Mesodermal cell (in vitro differentiated cells): Measurements from ENCODE around the gene INHA.

ENCODE experiments used
- H3K27ac ChIP-seq: 2 replicates; pipeline ENCODE4 v1.7.0; 2013; ENCODE audit warnings: mild to moderate bottlenecking, low read depth, low read length, moderate library complexity; ENCODE audit not compliant: severe bottlenecking
- H3K36me3 ChIP-seq: 2 replicates; pipeline ENCODE4 v1.7.1; 2013; ENCODE audit warnings: mild to moderate bottlenecking, low read length, moderate library complexity; ENCODE audit not compliant: control insufficient read depth, insufficient read depth
- H3K4me1 ChIP-seq: one replicate; pipeline ENCODE4 v1.7.1; 2013; ENCODE audit warnings: mild to moderate bottlenecking, low read length; ENCODE audit not compliant: insufficient read depth, control insufficient read depth, poor library complexity, severe bottlenecking
- H3K4me3 ChIP-seq: 2 replicates; pipeline ENCODE4 v1.7.0; 2013; ENCODE audit warnings: low read length, control low read depth, mild to moderate bottlenecking; ENCODE audit not compliant: insufficient read depth, poor library complexity, severe bottlenecking; ENCODE audit errors: extremely low read depth
- H3K9me3 ChIP-seq: 2 replicates; pipeline ENCODE4 v1.7.1; 2013; ENCODE audit warnings: mild to moderate bottlenecking, low read length, moderate library complexity; ENCODE audit not compliant: control insufficient read depth
- WGBS, 2 experiments: methylation state at CpG; one replicate each; pipeline ENCODE4 v1.1.5; 2013; ENCODE audit warnings: missing lambda C conversion rate in 2 of 2; ENCODE audit not compliant: insufficient coverage in 2 of 2; 5-methylcytosine and 5-hydroxymethylcytosine counted together

Gene INHA

GRCh38 chr2:219552382-219553167, 19.5 kb upstream of the INHA start:
- H3K36me3 ChIP-seq, result no peaks in the 10 kb centered on the region
- H3K27ac ChIP-seq, result peak overlapping the region; percentile 41
- H3K4me1 ChIP-seq, result no peaks in the 10 kb centered on the region
- WGBS, 2 experiments, result 2 to 3% methylated on average over 85 to 94 of the region's 99 CpGs
- H3K4me3 ChIP-seq, result peak overlapping the region; percentile 61
- no peaks in the 10 kb centered on the region for H3K9me3 ChIP-seq

DNA sequence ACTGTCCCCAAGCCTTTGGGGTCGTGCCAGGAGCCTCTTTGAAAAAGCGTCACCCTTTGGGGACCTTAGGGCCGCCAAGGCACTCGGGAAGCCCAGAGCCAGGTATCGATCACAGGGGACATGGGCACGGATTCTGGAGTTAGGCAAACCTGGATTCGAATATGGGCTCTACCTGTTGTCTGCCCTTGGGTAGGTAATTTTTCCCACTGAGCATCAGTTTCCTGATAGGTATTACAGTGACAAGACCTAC, 19.0 kb upstream of the INHA start:
- H3K9me3 ChIP-seq, result no peaks in the 10 kb centered on the region
- H3K4me1 ChIP-seq, result no peaks in the 10 kb centered on the region
- H3K36me3 ChIP-seq, result no peaks in the 10 kb centered on the region
- no peak overlapping the region for H3K27ac ChIP-seq
- WGBS, 2 experiments, result 56 to 57% methylated on average over 7 of the region's 7 CpGs
- H3K4me3 ChIP-seq, result peak overlapping the region; percentile 61

- Histone ChIP-seq H3K4me3 (no peak overlapping the region), H3K4me1 (no peaks in the 10 kb centered on the region), H3K9me3 (no peaks in the 10 kb centered on the region), H3K36me3 (no peaks in the 10 kb centered on the region), H3K27ac (no peak overlapping the region)
- WGBS, 2 experiments, result 79 to 89% methylated on average over 12 of the region's 12 CpGs
Measured at GRCh38 chr2:219553463-219553963, 18.6 kb upstream of the INHA start.

DNA sequence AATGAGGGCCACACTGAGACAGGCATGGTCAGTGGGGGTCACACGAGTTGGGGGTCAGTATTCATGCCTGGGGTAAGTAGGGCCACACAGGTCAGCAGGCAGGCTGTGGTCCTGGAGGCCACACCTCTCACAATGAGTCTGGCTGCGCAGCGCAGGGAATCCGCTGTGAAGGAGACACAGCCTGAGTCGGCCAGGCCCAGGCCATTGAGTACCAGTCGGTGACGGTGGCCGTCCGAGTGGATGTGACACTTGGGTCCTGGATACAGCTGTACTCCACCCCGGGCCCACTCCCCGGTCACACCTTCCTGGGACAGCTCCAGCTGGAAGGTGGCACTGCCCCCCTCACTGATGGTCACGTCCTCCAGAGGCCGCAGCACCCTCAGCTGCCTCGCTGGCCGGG, 17.8 kb upstream of the INHA start:
- Histone ChIP-seq H3K9me3 (no peaks in the 10 kb centered on the region), H3K36me3 (peaks cover 2% of the 10 kb centered on the region), H3K4me1 (no peaks in the 10 kb centered on the region), H3K27ac (no peak overlapping the region), H3K4me3 (no peak overlapping the region)
- WGBS, 2 experiments, result 94 to 97% methylated on average over 11 of the region's 15 CpGs

DNA sequence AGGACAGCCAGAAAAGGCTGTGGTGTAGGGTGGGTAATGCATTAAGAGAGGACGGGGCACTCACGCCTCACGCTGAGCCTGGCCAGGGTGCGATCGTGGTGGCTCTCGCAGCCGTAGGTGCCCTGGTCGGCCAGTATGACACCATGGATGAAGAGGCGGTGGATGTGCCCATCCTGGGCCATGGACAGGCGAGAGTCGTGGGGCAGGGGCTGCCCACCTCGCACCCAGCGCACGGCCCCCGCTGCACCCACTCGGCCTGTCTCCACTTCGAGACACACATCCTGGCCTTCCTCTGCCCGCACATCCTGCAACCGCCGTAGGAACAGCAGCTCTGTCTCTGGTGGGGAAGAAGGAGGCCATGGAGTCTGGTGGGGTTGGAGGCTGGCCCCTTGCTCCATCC, 16.2 kb upstream of the INHA start:
- Histone ChIP-seq H3K9me3 (no peaks in the 10 kb centered on the region), H3K4me3 (no peak overlapping the region), H3K4me1 (peaks cover 8% of the 10 kb centered on the region), H3K36me3 (peaks cover 2% of the 10 kb centered on the region), H3K27ac (no peak overlapping the region)
- 91 to 95% methylated on average over 15 to 17 of the region's 20 CpGs for WGBS, 2 experiments

DNA sequence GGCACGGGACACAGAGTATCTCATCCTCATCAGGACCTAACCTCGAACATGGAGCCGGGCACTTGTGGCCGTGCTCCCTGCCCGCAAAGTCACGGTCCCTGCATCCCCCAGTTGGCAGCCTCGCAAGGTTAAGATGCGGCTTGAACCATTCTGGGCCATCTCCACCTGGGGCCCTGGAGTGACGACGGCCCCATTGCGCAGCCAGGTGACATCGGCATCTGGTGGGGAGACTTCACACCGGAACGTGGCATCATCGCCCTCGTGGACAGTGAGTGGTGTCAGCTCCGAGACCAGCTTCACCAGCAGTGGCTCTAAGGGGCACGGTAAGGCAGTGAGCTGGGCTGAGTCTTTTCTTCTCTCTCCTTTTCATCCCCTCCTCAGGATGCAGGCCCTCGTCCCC, 15.7 kb upstream of the INHA start:
- H3K36me3 ChIP-seq, result peaks cover 2% of the 10 kb centered on the region
- H3K4me1 ChIP-seq, result peaks cover 13% of the 10 kb centered on the region
- no peak overlapping the region for H3K27ac ChIP-seq
- H3K9me3 ChIP-seq, result no peaks in the 10 kb centered on the region
- 97 to 98% methylated on average over 17 of the region's 19 CpGs for WGBS, 2 experiments
- no peak overlapping the region for H3K4me3 ChIP-seq

DNA sequence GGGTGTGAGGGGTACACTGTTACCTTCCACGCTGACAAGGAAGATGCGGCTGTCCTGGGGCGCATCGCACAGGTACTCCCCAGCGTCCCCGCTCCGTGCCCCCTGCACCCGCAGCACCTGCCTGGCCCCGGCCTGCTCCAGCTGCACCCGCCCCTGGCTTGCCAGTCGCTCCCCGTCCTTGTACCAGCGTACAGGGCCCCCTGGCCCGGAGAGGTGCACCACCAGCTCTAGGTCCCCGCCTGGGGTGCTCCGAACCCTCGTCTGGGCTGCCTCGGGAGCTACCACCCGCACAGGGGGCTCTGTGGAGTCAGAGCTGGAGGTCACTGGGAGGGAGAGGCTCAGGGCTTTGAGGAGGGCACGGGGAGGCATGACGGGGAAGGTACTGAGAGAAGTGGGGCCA, 14.8 kb upstream of the INHA start:
- Histone ChIP-seq H3K9me3 (no peaks in the 10 kb centered on the region), H3K36me3 (peaks cover 2% of the 10 kb centered on the region), H3K4me3 (no peak overlapping the region), H3K4me1 (peaks cover 18% of the 10 kb centered on the region), H3K27ac (no peak overlapping the region)
- WGBS, 2 experiments, result 95 to 96% methylated on average over 20 to 21 of the region's 21 CpGs

GRCh38 chr2:219557791-219558785, 14.0 kb upstream of the INHA start:
- Histone ChIP-seq H3K4me1 (peaks cover 18% of the 10 kb centered on the region), H3K27ac (no peak overlapping the region), H3K4me3 (no peak overlapping the region), H3K36me3 (peaks cover 2% of the 10 kb centered on the region), H3K9me3 (no peaks in the 10 kb centered on the region)
- whole genome bisulfite sequencing, 2 experiments, result 92 to 97% methylated on average over 20 to 23 of the region's 25 CpGs

- Histone ChIP-seq H3K27ac (no peak overlapping the region), H3K9me3 (no peaks in the 10 kb centered on the region), H3K36me3 (peaks cover 6% of the 10 kb centered on the region), H3K4me1 (peaks cover 18% of the 10 kb centered on the region), H3K4me3 (no peak overlapping the region)
- WGBS, 2 experiments, result 91 to 94% methylated on average over 10 to 16 of the region's 20 CpGs
Measured at GRCh38 chr2:219559156-219559915, 12.8 kb upstream of the INHA start.

DNA sequence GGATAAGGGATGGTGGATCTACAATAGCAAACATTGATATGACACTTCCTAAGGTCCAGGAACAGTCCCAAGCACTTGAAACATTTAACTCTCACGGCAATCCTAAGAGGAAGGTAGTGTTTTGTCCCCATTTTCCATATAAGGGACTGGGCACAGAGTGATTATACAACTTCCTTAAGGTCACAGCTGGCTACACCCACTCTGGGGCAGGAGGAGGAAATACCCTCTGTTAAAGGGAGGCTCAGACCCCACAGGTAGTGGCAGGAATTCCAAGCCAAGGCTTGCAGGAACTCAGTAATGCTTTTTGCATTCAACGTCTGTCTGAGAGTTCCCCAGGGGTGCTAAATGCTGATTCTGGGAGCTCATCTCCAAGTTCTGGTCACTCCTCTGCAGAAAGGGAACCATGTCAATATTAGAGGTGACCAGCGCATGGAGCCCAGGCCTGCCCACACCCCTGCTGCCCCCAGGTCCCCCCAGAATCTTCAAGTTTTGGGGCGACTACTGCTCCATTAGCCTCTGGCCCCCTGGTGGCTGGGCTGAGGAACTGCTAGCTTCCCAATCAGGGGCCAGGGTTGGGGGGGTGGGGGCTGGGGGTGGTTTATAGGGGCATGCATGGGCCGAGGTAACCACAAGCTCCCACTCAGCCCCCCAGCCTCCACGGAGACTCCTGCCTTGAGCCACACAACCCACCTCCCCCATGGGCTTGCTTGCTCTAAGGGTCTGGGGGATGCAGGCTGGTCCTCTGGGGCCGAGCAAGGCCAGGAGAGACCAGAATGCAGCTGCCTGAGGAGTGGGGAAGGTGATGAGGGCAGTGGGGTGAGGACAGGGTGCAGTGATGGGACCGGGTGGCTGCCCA, 11.8 kb upstream of the INHA start:
- Histone ChIP-seq H3K4me3 (no peak overlapping the region), H3K9me3 (no peaks in the 10 kb centered on the region), H3K27ac (no peak overlapping the region), H3K36me3 (peaks cover 16% of the 10 kb centered on the region), H3K4me1 (peaks cover 18% of the 10 kb centered on the region)
- 66 to 75% methylated on average over 3 to 4 of the region's 8 CpGs for WGBS, 2 experiments
